Activated naive CD8-positive, alpha-beta T cell treated with anti-CD3 and anti-CD28 coated beads for 36 hours (primary cell): Measurements from ENCODE around the gene ILKAP. TPM values are rescaled to one million over a fixed set of nuclear protein-coding genes. Genes with fewer than 3 reads are reported as not detected.
A peak's percentile ranks its signal among the peaks of the same experiment; 100 is the strongest.

Source experiments
- DNase-seq: peaks from one replicate; pipeline ENCODE4 v3.0.0; 2021
- H3K27ac Mint-ChIP-seq: one replicate; pipeline ENCODE4 v1.8.0; 2022; ENCODE audit warnings: mild to moderate bottlenecking, moderate library complexity, mixed read lengths
- H3K27me3 Mint-ChIP-seq: one replicate; pipeline ENCODE4 v1.8.0; 2022; ENCODE audit warnings: mild to moderate bottlenecking, mixed read lengths
- H3K36me3 Mint-ChIP-seq: one replicate; pipeline ENCODE4 v1.8.0; 2021; ENCODE audit warnings: mild to moderate bottlenecking, mixed read lengths
- H3K4me1 Mint-ChIP-seq: one replicate; pipeline ENCODE4 v1.8.0; 2021; ENCODE audit warnings: mixed read lengths
- H3K4me3 Mint-ChIP-seq: one replicate; pipeline ENCODE4 v1.8.0; 2022; ENCODE audit warnings: mild to moderate bottlenecking, moderate library complexity, mixed read lengths
- H3K9me3 Mint-ChIP-seq: one replicate; pipeline ENCODE4 v1.8.0; 2022; ENCODE audit warnings: mixed read lengths
- total RNA-seq, 2 experiments: library from RNA; stranded (reverse); gene quantifications; one replicate each; pipeline ENCODE4 v1.2.3, GENCODE V29; 2021

ILKAP gene
- 10 to 100 TPM; 52.9 to 54.7 TPM for total RNA-seq

DNA sequence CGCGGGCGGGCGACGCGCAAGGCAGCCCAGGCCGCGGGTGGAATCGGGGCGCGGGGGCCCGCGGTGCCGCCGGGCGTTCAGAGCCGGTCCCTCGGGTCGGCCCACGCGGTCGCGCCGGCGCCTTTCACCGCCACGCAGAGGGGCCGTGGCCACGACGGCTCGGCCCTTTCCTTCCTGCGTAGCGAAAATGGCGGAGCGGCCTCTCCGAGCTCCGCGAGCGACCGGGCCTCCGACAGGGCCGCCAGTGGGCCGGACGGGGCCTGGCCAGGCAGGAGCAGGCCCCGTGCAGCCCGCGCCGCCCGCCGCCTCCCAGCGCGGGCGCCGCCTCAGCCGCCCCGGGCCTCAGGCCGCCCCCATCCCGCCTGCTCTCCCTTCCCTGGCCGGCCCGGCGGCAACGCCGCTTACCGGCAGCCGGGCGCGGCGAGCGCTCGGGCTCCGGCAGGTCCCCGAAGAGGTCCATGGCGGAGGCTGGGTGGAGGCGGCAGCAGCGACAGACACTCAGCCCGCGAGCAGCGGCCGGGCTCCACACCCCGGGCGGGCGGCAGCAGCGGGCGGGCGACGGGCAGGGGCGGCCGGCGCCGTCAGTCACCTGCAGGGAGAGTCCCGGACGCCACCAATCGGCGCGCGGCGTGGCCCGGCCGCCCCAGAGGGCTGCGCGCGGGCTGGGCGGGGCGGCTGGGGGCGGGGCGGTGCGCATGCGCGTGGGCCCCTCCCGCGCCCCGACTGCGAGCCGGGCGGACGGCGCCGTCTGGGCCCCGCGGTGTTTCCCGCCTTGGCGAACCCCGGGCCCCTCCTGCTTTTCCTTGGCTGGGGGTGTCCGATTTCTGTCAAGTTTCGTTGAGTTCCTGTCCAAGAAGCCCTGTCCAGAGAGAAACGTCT is at the start of gene ILKAP:
ILKAP (minus strand) TSS at position 602 of the 879 bp plus-strand sequence; CDS start at position 460, 142 bp downstream.
- Mint-ChIP-seq H3K27ac (peak within 1 kb of the TSS; percentile 85), H3K4me1 (peaks cover 38% of the 10 kb centered on the region)

GRCh38 chr2:238252766-238253630 is 49.5 kb upstream of the ILKAP start:
- DNase-seq, result no peak
- Mint-ChIP-seq H3K4me3 (no peak overlapping the region), H3K4me1 (no peaks in the 10 kb centered on the region), H3K36me3 (peaks cover 8% of the 10 kb centered on the region), H3K9me3 (no peaks in the 10 kb centered on the region), H3K27me3 (no peaks in the 10 kb centered on the region), H3K27ac (no peak overlapping the region)

More for the DNA sequence above, at the start of gene ILKAP:
- Mint-ChIP-seq H3K9me3 (no peaks in the 10 kb centered on the region), H3K4me3 (peak within 1 kb of the TSS; percentile 87), H3K36me3 (peaks cover 28% of the 10 kb centered on the region), H3K27me3 (no peaks in the 10 kb centered on the region)
- DNase-seq, result peak; percentile 95

DNA sequence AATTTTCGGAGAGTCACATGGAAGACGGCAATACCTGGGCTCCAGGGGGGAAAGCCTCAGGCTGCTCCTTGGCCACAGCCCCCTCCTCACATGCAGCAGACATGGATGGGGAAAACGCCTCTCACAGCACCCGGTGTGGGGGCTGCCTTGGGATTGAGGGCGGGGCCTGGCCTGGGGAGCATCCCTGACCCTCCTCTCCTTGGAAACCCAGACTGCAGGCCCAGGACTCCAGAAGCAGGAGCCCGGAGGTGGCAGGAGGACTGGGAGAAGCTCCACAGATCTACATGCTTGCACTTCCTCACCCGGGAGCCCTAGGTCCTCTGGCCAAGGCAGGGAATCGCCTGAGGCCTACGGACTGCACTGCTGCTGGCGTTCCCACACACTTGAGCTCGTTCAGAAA is 48.5 kb upstream of the ILKAP start:
- Mint-ChIP-seq H3K27ac (no peak overlapping the region), H3K27me3 (no peaks in the 10 kb centered on the region), H3K4me1 (no peaks in the 10 kb centered on the region), H3K36me3 (peaks cover 8% of the 10 kb centered on the region), H3K4me3 (no peak overlapping the region), H3K9me3 (no peaks in the 10 kb centered on the region)
- no peak for DNase-seq

GRCh38 chr2:238251331-238251730 is 47.8 kb upstream of the ILKAP start:
- no peak for DNase-seq
- Mint-ChIP-seq H3K9me3 (no peaks in the 10 kb centered on the region), H3K4me1 (no peaks in the 10 kb centered on the region), H3K27ac (no peak overlapping the region), H3K36me3 (peaks cover 6% of the 10 kb centered on the region), H3K4me3 (no peak overlapping the region), H3K27me3 (no peaks in the 10 kb centered on the region)

- Mint-ChIP-seq H3K4me3 (no peak overlapping the region), H3K4me1 (no peaks in the 10 kb centered on the region), H3K9me3 (no peaks in the 10 kb centered on the region), H3K36me3 (peaks cover 5% of the 10 kb centered on the region), H3K27ac (no peak overlapping the region), H3K27me3 (no peaks in the 10 kb centered on the region)
- no peak for DNase-seq
Measured at GRCh38 chr2:238250896-238251295, 47.4 kb upstream of the ILKAP start.

DNA sequence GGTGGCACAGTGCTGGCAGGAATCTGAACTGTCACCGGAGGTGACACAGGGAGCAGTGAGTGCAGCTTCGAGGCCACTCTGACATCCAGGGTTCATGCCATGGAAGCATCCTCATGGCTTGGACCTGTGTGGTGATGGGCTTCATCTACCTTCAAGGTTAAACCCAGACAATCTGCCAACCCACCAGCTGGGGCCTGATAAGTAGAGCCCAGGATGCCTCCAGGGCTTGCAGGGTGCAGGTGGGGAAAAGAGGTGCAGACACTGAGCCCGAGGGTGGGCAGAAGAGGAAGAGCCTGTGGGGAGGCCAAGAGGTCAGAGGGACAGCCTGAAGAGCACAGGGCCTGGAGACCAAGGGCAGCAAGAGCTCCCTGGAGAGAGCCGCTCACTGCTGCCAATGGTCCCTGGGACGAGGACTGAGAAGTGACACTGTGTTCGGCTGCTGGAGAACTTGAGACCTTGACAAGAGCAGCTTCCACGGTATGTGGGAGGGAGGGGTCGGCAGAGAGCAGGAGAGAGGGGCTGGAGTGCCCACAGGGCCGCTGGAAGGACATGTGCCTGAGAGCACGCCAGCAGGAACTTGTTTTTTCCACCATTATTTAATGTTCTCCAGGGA is 44.5 kb upstream of the ILKAP start:
- Mint-ChIP-seq H3K27me3 (no peaks in the 10 kb centered on the region), H3K4me1 (no peaks in the 10 kb centered on the region), H3K4me3 (no peak overlapping the region), H3K36me3 (peaks cover 6% of the 10 kb centered on the region), H3K9me3 (no peaks in the 10 kb centered on the region), H3K27ac (no peak overlapping the region)
- no peak for DNase-seq

- H3K36me3 Mint-ChIP-seq, result peaks cover 6% of the 10 kb centered on the region
- no peaks in the 10 kb centered on the region for H3K27me3 Mint-ChIP-seq
- no peak overlapping the region for H3K4me3 Mint-ChIP-seq
- no peak overlapping the region for H3K27ac Mint-ChIP-seq
- no peaks in the 10 kb centered on the region for H3K9me3 Mint-ChIP-seq
- DNase-seq, result no peak
- H3K4me1 Mint-ChIP-seq, result no peaks in the 10 kb centered on the region
Measured at GRCh38 chr2:238247002-238247822, 43.7 kb upstream of the ILKAP start.

DNA sequence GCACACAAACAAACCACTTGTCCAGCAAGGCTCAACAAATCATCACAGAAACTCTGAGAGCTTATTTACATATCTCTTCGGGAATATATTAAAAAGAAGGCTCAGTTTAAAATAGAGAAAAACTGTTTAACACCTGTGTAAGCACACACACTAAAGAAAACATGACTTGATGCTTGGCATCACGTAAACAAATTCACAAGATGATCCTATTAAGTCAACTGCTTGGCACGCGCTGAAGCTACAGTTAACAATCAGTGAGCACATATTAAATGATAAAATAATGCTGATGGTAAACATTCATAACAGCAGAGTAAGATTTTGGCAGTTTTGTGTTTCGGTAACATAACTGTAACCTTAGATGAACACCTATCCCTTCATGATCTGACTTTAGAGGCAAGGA is 40.7 kb upstream of the ILKAP start:
- peaks cover 2% of the 10 kb centered on the region for H3K4me1 Mint-ChIP-seq
- peaks cover 6% of the 10 kb centered on the region for H3K36me3 Mint-ChIP-seq
- no peaks in the 10 kb centered on the region for H3K9me3 Mint-ChIP-seq
- H3K4me3 Mint-ChIP-seq, result no peak overlapping the region
- no peak for DNase-seq
- peaks cover 9% of the 10 kb centered on the region for H3K27me3 Mint-ChIP-seq
- no peak overlapping the region for H3K27ac Mint-ChIP-seq

GRCh38 chr2:238243496-238244076 is 40.1 kb upstream of the ILKAP start:
- Mint-ChIP-seq H3K9me3 (no peaks in the 10 kb centered on the region), H3K36me3 (peaks cover 6% of the 10 kb centered on the region), H3K4me3 (no peak overlapping the region), H3K4me1 (peaks cover 2% of the 10 kb centered on the region), H3K27me3 (peaks cover 10% of the 10 kb centered on the region), H3K27ac (no peak overlapping the region)
- no peak for DNase-seq

- Mint-ChIP-seq H3K36me3 (peaks cover 6% of the 10 kb centered on the region), H3K4me3 (no peak overlapping the region), H3K27me3 (peaks cover 17% of the 10 kb centered on the region), H3K27ac (no peak overlapping the region), H3K9me3 (no peaks in the 10 kb centered on the region), H3K4me1 (peaks cover 2% of the 10 kb centered on the region)
- no peak for DNase-seq
Measured at GRCh38 chr2:238242731-238243495, 39.4 kb upstream of the ILKAP start.

DNA sequence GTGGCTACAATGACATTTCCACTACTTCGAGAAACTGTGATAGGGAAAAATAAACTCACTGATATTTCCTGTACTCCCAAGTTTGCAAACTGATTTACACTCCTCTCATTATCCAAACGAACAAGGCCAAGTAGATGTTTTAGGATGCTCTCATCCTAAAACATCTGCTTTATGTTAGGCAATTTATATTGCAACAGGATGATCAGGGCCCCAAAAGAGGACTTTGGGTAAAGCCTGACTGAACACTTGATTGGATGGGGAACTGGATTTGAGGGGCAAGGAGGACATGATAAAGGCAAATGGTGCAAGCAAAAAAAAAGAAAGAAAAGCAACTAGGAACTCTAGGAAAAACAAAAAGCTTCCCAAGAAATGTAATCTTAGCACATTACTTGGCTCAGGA is 38.5 kb upstream of the ILKAP start:
- no peak overlapping the region for H3K27ac Mint-ChIP-seq
- H3K9me3 Mint-ChIP-seq, result no peaks in the 10 kb centered on the region
- no peak for DNase-seq
- peaks cover 25% of the 10 kb centered on the region for H3K27me3 Mint-ChIP-seq
- H3K36me3 Mint-ChIP-seq, result peaks cover 5% of the 10 kb centered on the region
- H3K4me3 Mint-ChIP-seq, result no peak overlapping the region
- peaks cover 2% of the 10 kb centered on the region for H3K4me1 Mint-ChIP-seq

GRCh38 chr2:238240757-238241711 is 37.5 kb upstream of the ILKAP start:
- Mint-ChIP-seq H3K27ac (no peak overlapping the region), H3K4me3 (peak overlapping the region; percentile 40), H3K27me3 (peaks cover 30% of the 10 kb centered on the region), H3K4me1 (peaks cover 2% of the 10 kb centered on the region), H3K36me3 (peaks cover 5% of the 10 kb centered on the region), H3K9me3 (no peaks in the 10 kb centered on the region)
- DNase-seq, result no peak
